GM18858 (cell line): ENCODE data around the gene RIBC1.
"Not testable (repeated sequence)": the region's sequence is repeated elsewhere in the genome, so short reads cannot be mapped to it uniquely, and the experiment has no call there.

ENCODE experiments used
- ATAC-seq: cut with Tn5 transposase; IDR thresholded peaks from one replicate; pipeline ENCODE4 v1.9.1; 2021; ENCODE audit not compliant: unreplicated experiment

The RIBC1 gene

DNA sequence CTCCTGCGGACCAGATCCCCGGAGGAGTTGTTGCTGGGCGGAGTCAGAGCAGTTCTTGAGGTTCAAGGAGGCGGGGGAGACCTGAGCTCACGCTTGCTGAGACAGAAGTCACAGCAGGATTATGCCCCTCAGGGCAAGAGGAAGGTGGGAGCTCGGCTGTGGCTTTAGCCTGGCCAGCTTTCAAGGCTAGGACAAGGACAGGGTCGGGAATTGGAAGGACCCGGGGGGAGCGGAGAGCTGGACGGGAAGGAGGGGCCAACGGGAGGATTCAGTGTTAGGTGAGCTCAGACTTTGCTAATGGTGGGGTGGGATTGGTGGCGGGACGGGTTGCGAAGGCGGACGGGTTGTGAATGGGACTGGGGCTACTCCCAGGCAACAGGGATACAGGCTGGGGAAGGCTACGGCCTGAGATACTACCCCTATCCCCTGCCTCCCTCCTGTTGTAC is at the start of gene RIBC1:
TSS of gene RIBC1 (plus strand) at position 13 of the 446 bp plus-strand sequence. CDS start 3,404 bp downstream, outside the sequence.
- no peak for ATAC-seq

DNA sequence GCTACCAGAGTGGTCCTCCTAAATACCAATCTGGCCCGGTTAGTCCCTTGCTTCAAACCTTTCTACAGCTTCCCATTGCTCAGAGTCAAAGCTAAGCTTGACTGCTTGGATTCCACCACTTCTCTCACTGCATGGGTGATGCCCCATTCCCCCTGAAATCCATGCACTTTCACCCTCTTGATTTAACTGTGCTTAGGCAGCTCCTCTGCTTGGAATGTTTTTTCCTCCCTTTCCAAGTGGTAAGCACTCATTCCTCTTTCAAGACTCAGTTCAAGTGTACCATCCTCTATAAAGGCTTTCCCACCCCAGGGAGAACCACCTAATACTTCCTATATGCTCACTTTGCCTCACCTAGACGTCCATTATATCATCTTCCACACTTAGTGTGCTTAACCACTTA is 49.4 kb upstream of the RIBC1 start:
- ATAC-seq: no peak

- ATAC-seq: no peak
Measured at GRCh38 chrX:53374222-53374820, 48.4 kb upstream of the RIBC1 start.

- ATAC-seq: no peak
Measured at GRCh38 chrX:53374923-53375322, 47.8 kb upstream of the RIBC1 start.

GRCh38 chrX:53376888-53377287 is 45.8 kb upstream of the RIBC1 start:
- ATAC-seq: no peak

DNA sequence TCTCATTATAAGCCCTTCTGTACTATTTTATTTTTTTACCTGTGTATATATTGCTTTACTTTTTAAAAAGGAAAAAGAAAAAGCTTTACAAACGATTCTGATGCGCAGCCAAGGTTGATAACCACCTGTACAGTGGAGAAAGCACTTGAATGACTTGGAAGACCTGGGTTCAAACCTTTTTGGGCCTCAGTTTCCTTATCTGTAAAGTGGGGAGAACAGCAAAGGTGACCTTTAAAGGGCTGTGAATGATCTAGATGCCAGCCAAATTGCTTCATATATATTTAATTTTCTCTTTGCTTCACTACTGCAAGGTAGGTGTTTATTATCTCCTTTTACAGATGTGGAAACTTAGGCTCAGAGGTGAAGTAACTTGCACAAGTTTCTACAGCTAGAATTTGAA is 45.2 kb upstream of the RIBC1 start:
- no peak for ATAC-seq

DNA sequence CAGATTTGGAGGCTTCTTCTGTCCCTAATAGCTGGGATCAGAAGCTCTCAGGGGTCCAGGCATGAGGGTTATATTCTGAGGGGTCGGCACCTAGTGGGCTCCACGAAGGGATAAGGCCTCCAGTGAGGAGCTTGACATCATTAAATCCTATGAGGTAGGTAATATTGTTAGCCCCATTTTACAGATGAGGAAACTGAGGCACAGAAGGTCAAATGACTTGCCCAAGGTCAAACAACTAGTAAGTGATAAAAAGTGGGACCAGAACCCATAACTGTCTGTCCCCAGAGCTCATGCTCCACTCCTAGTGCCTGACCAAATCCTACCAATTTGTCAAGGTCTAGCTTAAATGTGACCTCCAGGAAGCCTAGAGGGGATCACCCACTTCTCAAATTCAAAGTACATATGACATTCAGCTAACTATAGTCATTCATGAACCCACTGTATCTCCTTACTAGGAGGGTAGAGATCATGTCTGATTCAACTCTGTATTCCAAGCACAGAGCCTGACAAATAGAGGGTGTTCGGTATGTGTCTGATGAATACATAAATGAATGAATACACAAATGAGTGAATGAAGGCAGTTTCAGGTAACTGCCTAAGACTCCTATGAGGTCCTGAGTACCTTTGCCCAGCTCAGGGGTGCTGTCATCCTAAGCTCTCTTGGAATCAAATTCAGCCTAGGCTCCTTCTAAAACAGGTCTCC is 43.5 kb upstream of the RIBC1 start:
- no peak for ATAC-seq

- ATAC-seq: no peak
Measured at GRCh38 chrX:53379747-53380146, 42.9 kb upstream of the RIBC1 start.

DNA sequence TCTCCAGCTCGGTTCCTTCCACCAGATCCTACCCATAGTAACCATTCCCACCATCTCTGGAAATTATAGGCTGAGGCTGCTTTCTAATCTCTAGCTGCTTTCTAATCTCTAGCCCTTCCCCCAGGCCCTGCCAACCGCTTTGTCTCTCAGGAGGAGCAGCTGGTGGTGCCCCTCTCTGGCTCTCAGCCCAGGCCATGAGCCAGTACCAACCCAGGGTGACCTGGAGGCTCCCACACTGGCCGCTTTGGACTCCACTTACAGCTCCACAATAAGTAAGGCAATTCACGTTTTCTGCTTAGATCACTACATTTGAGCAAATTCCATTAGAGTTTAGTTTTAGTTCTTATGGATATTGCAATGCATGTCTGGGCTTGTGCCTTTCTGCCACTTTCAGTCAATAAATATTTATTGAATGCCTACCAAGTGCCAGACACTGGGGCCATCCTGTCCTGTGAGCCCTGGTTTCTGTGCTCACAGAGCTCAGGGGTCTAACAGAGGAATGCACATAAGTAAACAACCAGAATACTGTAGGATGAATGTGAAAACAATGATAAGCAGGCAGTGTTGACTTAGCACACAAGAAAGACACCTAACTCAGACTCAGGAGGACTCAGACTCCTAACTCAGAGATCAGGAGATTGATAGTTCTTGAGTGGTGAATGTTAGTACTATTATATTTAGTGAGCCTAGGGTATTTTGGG is 39.1 kb upstream of the RIBC1 start:
- no peak for ATAC-seq

- no peak for ATAC-seq
Measured at GRCh38 chrX:53395605-53396298, 26.9 kb upstream of the RIBC1 start.

GRCh38 chrX:53398216-53398615 is 24.5 kb upstream of the RIBC1 start:
- ATAC-seq: no peak

GRCh38 chrX:53403535-53403934 is 19.1 kb upstream of the RIBC1 start:
- ATAC-seq: no peak

DNA sequence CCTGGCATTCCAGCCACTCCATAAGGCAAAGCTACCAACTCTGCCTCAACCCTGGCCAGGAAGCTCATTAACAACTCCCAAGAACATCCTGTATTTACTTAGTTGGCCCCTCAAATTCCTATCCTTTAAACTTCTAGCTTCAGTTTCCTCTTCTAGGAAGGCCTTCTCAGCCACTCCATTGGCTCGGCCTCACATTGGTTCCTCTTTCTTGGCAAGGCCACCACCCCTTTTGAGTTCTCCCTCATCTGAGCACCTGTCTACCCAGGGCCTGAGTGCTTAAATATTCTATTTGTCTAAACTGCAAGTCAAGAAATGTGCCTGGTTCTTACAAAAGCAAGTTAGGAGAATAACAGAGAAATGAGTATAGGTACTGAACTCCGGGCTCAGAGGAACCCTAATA is 10.2 kb upstream of the RIBC1 start:
- no peak for ATAC-seq

DNA sequence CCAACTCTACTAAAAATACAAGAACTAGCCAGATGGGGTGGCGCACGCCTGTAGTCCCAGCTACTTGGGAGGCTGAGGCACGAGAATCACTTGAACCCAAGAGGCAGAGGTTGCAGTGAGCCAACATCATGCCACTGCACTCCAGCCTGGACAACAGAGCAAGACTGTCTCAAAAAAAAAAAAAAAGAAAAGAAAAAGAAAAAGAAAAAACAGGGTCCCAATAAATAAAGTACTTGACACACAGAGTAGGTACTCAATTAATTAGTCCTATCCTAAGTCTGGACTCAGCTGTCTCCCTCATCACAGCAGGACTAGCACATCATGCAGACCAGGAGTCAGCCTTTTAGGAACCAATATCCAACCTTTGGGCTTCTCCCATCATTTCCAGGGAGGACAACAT is 2.3 kb upstream of the RIBC1 start:
- not testable (repeated sequence) for ATAC-seq

DNA sequence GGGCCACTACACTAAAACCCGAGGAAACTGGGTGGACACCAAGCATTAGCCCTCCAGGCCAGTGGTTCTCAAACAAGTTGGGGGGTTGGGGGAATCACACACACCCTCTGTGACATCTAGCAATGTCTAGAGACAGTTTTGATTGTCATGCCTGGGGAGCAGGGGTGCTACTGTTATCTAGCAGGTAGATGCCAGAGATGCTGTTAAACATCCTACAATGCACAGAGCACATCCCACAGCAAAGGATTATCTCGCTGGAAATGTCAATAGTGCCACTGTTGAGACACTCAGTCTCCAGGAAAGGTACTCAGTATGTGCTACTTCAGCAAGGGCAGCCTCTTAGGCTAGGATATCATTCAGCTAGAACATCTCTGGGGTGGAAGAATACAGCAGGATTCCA is 1.5 kb upstream of the RIBC1 start:
- ATAC-seq: no peak

DNA sequence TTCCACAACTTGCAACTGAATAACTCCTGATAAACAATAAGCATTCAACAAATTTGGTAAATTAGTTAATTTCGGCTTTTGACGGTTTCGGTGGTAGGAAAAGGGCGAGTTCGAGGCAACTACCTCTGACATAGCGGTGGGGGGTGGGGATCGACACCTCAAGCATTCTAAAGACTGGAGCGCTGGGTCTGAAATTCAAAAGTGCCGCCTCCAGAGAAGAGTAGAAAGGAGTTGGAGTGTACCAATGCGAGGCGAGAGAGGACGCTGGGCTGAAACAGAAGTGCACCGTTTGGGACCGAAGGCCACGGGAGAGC is 944 bp upstream of the RIBC1 start:
- peak; percentile 9 for ATAC-seq

DNA sequence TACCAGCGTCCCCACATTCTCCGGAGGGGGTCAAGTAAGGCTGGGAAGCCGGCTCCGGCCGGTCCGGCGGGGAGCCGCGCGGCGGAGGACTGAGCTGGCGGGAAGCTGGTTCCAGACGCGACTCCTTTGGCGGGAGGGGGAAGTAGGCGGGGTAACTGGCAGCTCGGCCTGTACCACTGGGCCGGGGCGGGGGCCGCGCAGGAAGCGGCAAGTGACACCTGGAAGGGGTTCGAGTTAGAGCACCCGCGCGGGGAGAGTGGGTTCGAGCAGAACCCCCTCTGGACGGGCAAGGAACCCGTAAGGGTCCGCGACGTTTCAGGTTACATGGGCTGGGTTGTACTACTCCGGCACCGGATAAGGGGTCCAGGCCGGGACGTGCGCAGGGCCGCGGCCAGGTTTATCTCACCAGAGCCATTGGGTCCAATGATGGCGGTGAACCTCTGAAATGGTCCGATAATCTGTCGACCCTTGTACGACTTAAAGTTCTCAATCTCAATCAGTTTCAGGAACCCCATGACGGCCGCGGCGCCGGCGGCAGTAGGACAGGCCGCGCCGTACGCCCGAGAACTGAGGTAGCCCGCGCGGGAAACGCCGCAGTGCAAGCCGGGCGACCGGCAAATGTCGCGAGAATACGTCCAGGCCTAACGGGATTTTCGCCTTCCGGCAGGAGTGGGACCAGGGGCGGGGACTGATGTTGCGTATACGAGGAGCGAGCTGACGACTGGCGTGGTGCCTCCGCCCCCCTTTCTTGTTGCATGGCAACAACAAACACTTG is 400 bp upstream of the RIBC1 start, which contains the start of gene SMC1A:
TSS of gene SMC1A (minus strand) at position 569 of the 775 bp plus-strand sequence. CDS start at position 515, 54 bp downstream.
- peak; percentile 96 for ATAC-seq

DNA sequence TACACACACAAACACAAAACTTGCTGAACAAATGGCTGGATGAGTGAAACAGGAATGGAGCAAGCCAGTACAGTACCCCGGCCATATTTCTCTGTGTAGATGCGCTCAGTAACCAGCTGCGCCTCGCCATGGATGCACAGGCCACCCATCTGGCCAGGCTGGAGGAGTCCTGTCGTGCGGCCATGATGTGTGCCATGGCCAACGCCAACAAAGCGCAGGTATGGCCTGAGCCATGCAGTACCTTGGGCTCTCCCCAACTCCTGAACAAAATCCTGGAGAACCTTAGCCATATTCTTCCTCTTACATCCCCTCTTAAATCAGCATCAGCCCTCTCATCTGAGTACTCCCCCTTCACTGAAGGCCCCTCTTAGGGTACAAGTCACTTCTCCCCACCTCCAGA is 7.1 kb downstream of the RIBC1 start:
- ATAC-seq: no peak

DNA sequence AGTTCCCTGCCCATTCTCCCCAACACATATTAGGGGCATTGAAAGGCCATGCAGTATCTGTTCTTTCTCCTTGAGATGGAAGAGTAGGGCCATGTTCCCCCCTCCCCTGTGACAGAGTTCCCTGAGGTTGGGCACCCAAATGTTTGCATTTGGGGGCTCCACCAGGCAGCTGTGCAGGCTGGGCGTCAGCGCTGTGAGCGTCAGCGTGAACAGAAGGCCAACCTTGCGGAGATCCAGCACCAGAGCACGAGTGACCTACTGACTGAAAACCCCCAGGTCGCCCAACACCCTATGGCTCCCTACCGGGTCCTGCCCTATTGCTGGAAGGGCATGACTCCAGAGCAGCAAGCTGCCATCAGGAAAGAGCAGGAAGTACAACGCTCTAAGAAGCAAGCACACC is 7.6 kb downstream of the RIBC1 start:
- ATAC-seq: no peak

GRCh38 chrX:53433651-53434639 is 11.3 kb downstream of the RIBC1 start, which contains the start of gene HSD17B10:
HSD17B10 (minus strand) TSS chrX:53434370; CDS start chrX:53434345, 25 bp downstream.
- peak; percentile 75 for ATAC-seq
